Large intestine (tissue), 3 donors: Measurements from ENCODE around the gene DCST1. TPM values are rescaled to one million over a fixed set of nuclear protein-coding genes. Genes with fewer than 3 reads are reported as not detected.

Experiments
- DNase-seq, 2 donors: peaks; one replicate each; pipeline versions ENCODE4 v3.0.0 to v3.0.0-alpha.2; 2013
- H3K27ac ChIP-seq: one replicate; pipeline ENCODE4 v1.5.1; 2013; ENCODE audit warnings: low read length
- H3K27me3 ChIP-seq: 2 replicates; pipeline ENCODE4 v1.6.1; 2013; ENCODE audit warnings: low read length; ENCODE audit not compliant: control insufficient read depth, insufficient read depth
- H3K36me3 ChIP-seq: 2 replicates; pipeline ENCODE4 v1.6.1; 2013; ENCODE audit warnings: low read length; ENCODE audit not compliant: control insufficient read depth, insufficient read depth
- H3K4me1 ChIP-seq: one replicate; pipeline ENCODE4 v1.6.1; 2013; ENCODE audit warnings: low read length; ENCODE audit not compliant: control insufficient read depth, insufficient read depth
- H3K4me3 ChIP-seq: one replicate; pipeline ENCODE4 v1.5.1; 2013; ENCODE audit warnings: low read length
- H3K9me3 ChIP-seq: one replicate; pipeline ENCODE4 v1.6.1; 2013; ENCODE audit warnings: mild to moderate bottlenecking, low read depth, low read length, moderate library complexity; ENCODE audit not compliant: control insufficient read depth
- WGBS: methylation state at CpG from one replicate; pipeline ENCODE4 v1.1.5; 2013; ENCODE audit warnings: low lambda C conversion rate; ENCODE audit not compliant: insufficient coverage; 5-methylcytosine and 5-hydroxymethylcytosine counted together
- polyA plus RNA-seq: library from polyadenylated mRNA; unstranded; fragments of 120-200 nt; gene quantifications from one replicate; pipeline ENCODE4 v1.2.1, GENCODE V29; 2013

Gene DCST1
- polyA plus RNA-seq, 1 donor = 0.88 TPM

GRCh38 chr1:155082301-155083051 lies 48.9 kb downstream of the DCST1 start:
- peaks cover 53% of the 10 kb centered on the region for H3K27me3 ChIP-seq
- peaks cover 13% of the 10 kb centered on the region for H3K9me3 ChIP-seq
- no peaks in the 10 kb centered on the region for H3K36me3 ChIP-seq
- no CpG with 5 or more reads among the region's 36 CpGs for WGBS
- H3K27ac ChIP-seq = no peak overlapping the region
- H3K4me1 ChIP-seq = peaks cover 69% of the 10 kb centered on the region
- no peak for DNase-seq
- no peak overlapping the region for H3K4me3 ChIP-seq

- H3K4me1 ChIP-seq = peaks cover 63% of the 10 kb centered on the region
- peak; percentile 70 to 83 for DNase-seq
- H3K27ac ChIP-seq = no peak overlapping the region
- H3K36me3 ChIP-seq = no peaks in the 10 kb centered on the region
- peaks cover 13% of the 10 kb centered on the region for H3K9me3 ChIP-seq
- no CpG with 5 or more reads among the region's 6 CpGs for WGBS
- no peak overlapping the region for H3K4me3 ChIP-seq
- peaks cover 53% of the 10 kb centered on the region for H3K27me3 ChIP-seq
Measured at GRCh38 chr1:155083052-155083541, 49.5 kb downstream of the DCST1 start.

GRCh38 chr1:155083865-155084721 lies 50.5 kb downstream of the DCST1 start:
- Histone ChIP-seq H3K36me3 (no peaks in the 10 kb centered on the region), H3K9me3 (peaks cover 13% of the 10 kb centered on the region), H3K27me3 (peaks cover 51% of the 10 kb centered on the region), H3K4me1 (peaks cover 56% of the 10 kb centered on the region), H3K27ac (no peak overlapping the region), H3K4me3 (peak overlapping the region; percentile 74)
- no peak for DNase-seq
- WGBS = no CpG with 5 or more reads among the region's 21 CpGs

- WGBS = no CpG with 5 or more reads among the region's 67 CpGs
- peaks cover 51% of the 10 kb centered on the region for H3K4me1 ChIP-seq
- H3K27me3 ChIP-seq = peaks cover 42% of the 10 kb centered on the region
- H3K36me3 ChIP-seq = no peaks in the 10 kb centered on the region
- peak; percentile 94 to 99 for DNase-seq
- H3K4me3 ChIP-seq = peak overlapping the region; percentile 74
- peak overlapping the region; percentile 91 for H3K27ac ChIP-seq
- peaks cover 12% of the 10 kb centered on the region for H3K9me3 ChIP-seq
Measured at GRCh38 chr1:155084722-155085503, 51.3 kb downstream of the DCST1 start.

DNA sequence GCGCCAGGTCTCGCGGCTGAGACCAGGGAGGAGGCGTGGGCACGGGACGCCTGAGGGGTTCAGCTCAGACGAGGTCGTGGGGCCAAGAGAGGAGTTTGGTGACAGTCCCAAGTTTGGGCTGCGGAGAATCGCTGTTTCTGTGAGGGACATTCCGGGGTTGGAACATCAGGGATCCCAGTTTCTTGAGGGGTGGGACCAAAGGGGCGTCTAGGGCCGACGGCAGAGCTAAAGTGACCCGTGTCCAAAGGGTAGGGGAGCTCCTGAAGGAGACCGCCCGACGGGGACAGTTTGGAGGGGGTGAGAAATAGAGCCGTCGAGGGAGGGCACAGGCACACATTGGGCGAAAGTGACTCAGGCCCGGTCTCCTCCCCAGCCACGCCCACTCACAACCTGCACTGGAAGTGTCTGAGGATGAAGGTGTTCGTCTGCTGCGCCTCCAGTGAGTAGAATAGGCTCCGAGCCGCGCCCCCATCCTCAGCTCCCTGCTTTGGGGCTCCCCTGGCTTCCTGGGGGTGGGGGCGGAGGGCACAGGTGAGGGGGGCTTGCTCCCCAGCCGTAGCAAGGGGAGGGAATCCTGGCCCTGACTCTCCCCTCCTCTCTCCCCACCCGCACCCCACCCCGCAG lies 52.0 kb downstream of the DCST1 start:
- peak in 1 of 2 donors; percentile 66 for DNase-seq
- Histone ChIP-seq H3K27ac (peak overlapping the region; percentile 91), H3K9me3 (peaks cover 6% of the 10 kb centered on the region), H3K36me3 (no peaks in the 10 kb centered on the region), H3K27me3 (peaks cover 35% of the 10 kb centered on the region), H3K4me3 (peak overlapping the region; percentile 74), H3K4me1 (peaks cover 44% of the 10 kb centered on the region)
- no CpG with 5 or more reads among the region's 32 CpGs for WGBS

GRCh38 chr1:155086128-155086741 lies 52.6 kb downstream of the DCST1 start:
- H3K27me3 ChIP-seq = peaks cover 29% of the 10 kb centered on the region
- H3K36me3 ChIP-seq = no peaks in the 10 kb centered on the region
- DNase-seq = peak in 1 of 2 donors; percentile 62
- no CpG with 5 or more reads among the region's 24 CpGs for WGBS
- H3K9me3 ChIP-seq = peaks cover 3% of the 10 kb centered on the region
- peak overlapping the region; percentile 74 for H3K4me3 ChIP-seq
- no peak overlapping the region for H3K27ac ChIP-seq
- H3K4me1 ChIP-seq = peaks cover 41% of the 10 kb centered on the region

GRCh38 chr1:155086856-155087535 lies 53.4 kb downstream of the DCST1 start:
- no peak overlapping the region for H3K4me3 ChIP-seq
- H3K4me1 ChIP-seq = peaks cover 45% of the 10 kb centered on the region
- WGBS = no CpG with 5 or more reads among the region's 8 CpGs
- no peak overlapping the region for H3K27ac ChIP-seq
- H3K27me3 ChIP-seq = peaks cover 21% of the 10 kb centered on the region
- no peak for DNase-seq
- H3K36me3 ChIP-seq = no peaks in the 10 kb centered on the region
- H3K9me3 ChIP-seq = peaks cover 3% of the 10 kb centered on the region

GRCh38 chr1:155091071-155092051 lies 57.7 kb downstream of the DCST1 start:
- Histone ChIP-seq H3K9me3 (no peaks in the 10 kb centered on the region), H3K4me1 (peaks cover 20% of the 10 kb centered on the region), H3K4me3 (no peak overlapping the region), H3K27ac (no peak overlapping the region), H3K36me3 (no peaks in the 10 kb centered on the region), H3K27me3 (no peaks in the 10 kb centered on the region)
- peak; percentile 68 to 79 for DNase-seq
- WGBS = no CpG with 5 or more reads among the region's 29 CpGs
